Measurements from ENCODE around the gene IL17B.

- TF ChIP-seq POLR2AphosphoS5 (IDR thresholded peaks at IDR 0.05) (peak in 1 of 3 donors; percentile 16), CTCF (IDR thresholded peaks at IDR 0.05) (no peak), EP300 (IDR thresholded peaks at IDR 0.05) (no peak)
These were observed 25.9 kb upstream of the IL17B start for GRCh38 chr5:149404746-149405549.
